CD4-positive, CD25-positive, alpha-beta regulatory T cell (primary cell): ENCODE measurements around the gene POLRMT. TPM values are rescaled to one million over a fixed set of nuclear protein-coding genes. Genes with fewer than 3 reads are reported as not detected.
"Not testable (repeated sequence)": the region's sequence is repeated elsewhere in the genome, so short reads cannot be mapped to it uniquely, and the experiment has no call there.

Source experiments
- ATAC-seq, 2 donors: fragments of 150-1000 bp; cut with Tn5 transposase; one replicate each; pipeline ENCODE4 v1.10.0; 2021; ENCODE audit warnings: low read depth in 2 of 2, moderate number of reproducible peaks in 2 of 2, moderate library complexity in 1 of 2
- DNase-seq, 3 donors: peaks; one replicate each; pipeline versions ENCODE4 v3.0.0 to v3.0.0-alpha.2; 2012 to 2022; ENCODE audit warnings: mixed read lengths in 1 of 3
- H3K27ac ChIP-seq: one replicate; pipeline ENCODE4 v1.7.0; 2013; ENCODE audit warnings: mild to moderate bottlenecking, low read length; ENCODE audit not compliant: insufficient read depth, poor library complexity, severe bottlenecking
- H3K27me3 ChIP-seq: one replicate; pipeline ENCODE4 v1.7.0; 2013; ENCODE audit warnings: low read length; ENCODE audit not compliant: control insufficient read depth, insufficient read depth
- H3K36me3 ChIP-seq: one replicate; pipeline ENCODE4 v1.7.0; 2013; ENCODE audit warnings: mild to moderate bottlenecking, low read length, moderate library complexity; ENCODE audit not compliant: control insufficient read depth, insufficient read depth
- H3K4me1 ChIP-seq: 2 replicates; pipeline ENCODE4 v1.7.0; 2013; ENCODE audit warnings: mild to moderate bottlenecking, low read length; ENCODE audit not compliant: insufficient read depth, control insufficient read depth, poor library complexity, severe bottlenecking
- H3K4me3 ChIP-seq: one replicate; pipeline ENCODE4 v1.7.0; 2013; ENCODE audit warnings: low read depth, mild to moderate bottlenecking, low read length, moderate library complexity
- H3K9me3 ChIP-seq, 2 experiments: 1 replicate in 1 of 2; 2 replicates in 1 of 2; pipeline ENCODE4 v1.7.0; 2013; ENCODE audit warnings: low read length in 2 of 2, mild to moderate bottlenecking in 1 of 2, moderate library complexity in 1 of 2; ENCODE audit not compliant: control insufficient read depth in 2 of 2
- H3K27ac Mint-ChIP-seq, 3 donors: one replicate each; pipeline ENCODE4 v1.8.0; 2020 to 2022; ENCODE audit warnings: mild to moderate bottlenecking in 3 of 3, mixed read lengths in 3 of 3, moderate library complexity in 2 of 3
- H3K27me3 Mint-ChIP-seq: one replicate; pipeline ENCODE4 v1.8.0; 2022; ENCODE audit warnings: mild to moderate bottlenecking, mixed read lengths
- H3K36me3 Mint-ChIP-seq: one replicate; pipeline ENCODE4 v1.8.0; 2020; ENCODE audit warnings: mixed read lengths
- H3K4me1 Mint-ChIP-seq, 4 donors: one replicate each; pipeline ENCODE4 v1.8.0; 2020 to 2022; ENCODE audit warnings: mixed read lengths in 4 of 4, mild to moderate bottlenecking in 1 of 4
- H3K4me3 Mint-ChIP-seq, 4 donors: one replicate each; pipeline ENCODE4 v1.8.0; 2020 to 2022; ENCODE audit warnings: mild to moderate bottlenecking in 4 of 4, mixed read lengths in 4 of 4, moderate library complexity in 3 of 4
- H3K9me3 Mint-ChIP-seq, 7 donors: one replicate each; pipeline ENCODE4 v1.8.0; 2020 to 2022; ENCODE audit warnings: mixed read lengths in 7 of 7, mild to moderate bottlenecking in 3 of 7, moderate library complexity in 2 of 7
- polyA plus RNA-seq, 4 donors: library from polyadenylated mRNA; unstranded; fragments of 300-500 nt; fragmentation: Illumina TruSeq; gene quantifications; one replicate each; pipeline ENCODE4 v1.2.3, GENCODE V29; 2021
- total RNA-seq: library from RNA; stranded (reverse); gene quantifications from one replicate; pipeline ENCODE4 v1.2.3, GENCODE V29; 2022

POLRMT gene
- total and polyA plus RNA-seq, 5 donors from 2014 or later = 25.4 to 62.9 (median 35.8) TPM

GRCh38 chr19:607301-608154, 25.8 kb downstream of the POLRMT start:
- no peaks in the 10 kb centered on the region for H3K36me3 ChIP-seq
- H3K9me3 ChIP-seq = no peaks in the 10 kb centered on the region
- Mint-ChIP-seq H3K27me3 (peaks cover 6% of the 10 kb centered on the region), H3K4me3 (peak overlapping the region in 1 of 4 donors; percentile 47), H3K36me3 (no peaks in the 10 kb centered on the region), H3K9me3 (peaks cover 0 to under 1% (median 0%) of the 10 kb centered on the region in 7 donors), H3K4me1 (peaks cover 0 to 14% (median 8%) of the 10 kb centered on the region in 4 donors), H3K27ac (peak overlapping the region in 1 of 3 donors; percentile 14)
- H3K27me3 ChIP-seq = no peaks in the 10 kb centered on the region
- DNase-seq = no peak
- no peak overlapping the region for H3K27ac ChIP-seq
- H3K4me1 ChIP-seq = peaks cover 32% of the 10 kb centered on the region
- ATAC-seq = no peak
- no peak overlapping the region for H3K4me3 ChIP-seq

- not testable (repeated sequence) for H3K4me1 Mint-ChIP-seq, ATAC-seq, H3K27ac ChIP-seq, H3K36me3 Mint-ChIP-seq, H3K27ac Mint-ChIP-seq, H3K9me3 Mint-ChIP-seq, H3K36me3 ChIP-seq, H3K9me3 ChIP-seq, H3K27me3 ChIP-seq, H3K27me3 Mint-ChIP-seq, H3K4me3 ChIP-seq
- peak in 2 of 3 donors; percentile 10 to 38 for DNase-seq
- peaks cover 16% of the 10 kb centered on the region for H3K4me1 ChIP-seq
- peak overlapping the region in 1 of 4 donors; percentile 76 for H3K4me3 Mint-ChIP-seq
Observed at GRCh38 chr19:605061-605971, 28.0 kb downstream of the POLRMT start.

GRCh38 chr19:604355-604754, 29.0 kb downstream of the POLRMT start:
- Mint-ChIP-seq H3K27me3 (no peaks in the 10 kb centered on the region), H3K9me3 (peaks cover 0 to 1% (median 0%) of the 10 kb centered on the region in 7 donors), H3K4me1 (no peaks in the 10 kb centered on the region), H3K36me3 (no peaks in the 10 kb centered on the region), H3K27ac (no peak overlapping the region), H3K4me3 (no peak overlapping the region)
- ATAC-seq = peak in 1 of 2 donors; percentile 41
- Histone ChIP-seq H3K27me3 (no peaks in the 10 kb centered on the region), H3K36me3 (no peaks in the 10 kb centered on the region), H3K9me3 (no peaks in the 10 kb centered on the region), H3K4me3 (no peak overlapping the region), H3K4me1 (peaks cover 6% of the 10 kb centered on the region), H3K27ac (no peak overlapping the region)
- DNase-seq = peak in 2 of 3 donors; percentile 22 to 29

- peak; percentile 31 to 42 for ATAC-seq
- H3K27me3 ChIP-seq, DNase-seq: not testable (repeated sequence)
Observed at GRCh38 chr19:603779-604178, 29.6 kb downstream of the POLRMT start.

GRCh38 chr19:603302-603639, 30.1 kb downstream of the POLRMT start:
- not testable (repeated sequence) for H3K36me3 Mint-ChIP-seq, H3K4me1 ChIP-seq, H3K4me3 ChIP-seq, DNase-seq, H3K27ac ChIP-seq, H3K36me3 ChIP-seq, H3K4me3 Mint-ChIP-seq, H3K27ac Mint-ChIP-seq, H3K9me3 ChIP-seq, H3K4me1 Mint-ChIP-seq, H3K27me3 ChIP-seq, H3K27me3 Mint-ChIP-seq, H3K9me3 Mint-ChIP-seq, ATAC-seq

More at GRCh38 chr19:603779-604178, 29.6 kb downstream of the POLRMT start:
- not testable (repeated sequence) for H3K4me1 ChIP-seq, H3K36me3 Mint-ChIP-seq, H3K36me3 ChIP-seq, H3K27ac ChIP-seq, H3K4me3 Mint-ChIP-seq, H3K4me3 ChIP-seq, H3K9me3 ChIP-seq, H3K27ac Mint-ChIP-seq, H3K4me1 Mint-ChIP-seq, H3K27me3 Mint-ChIP-seq, H3K9me3 Mint-ChIP-seq

GRCh38 chr19:602391-603301, 30.7 kb downstream of the POLRMT start:
- H3K9me3 Mint-ChIP-seq = peaks cover 0 to 1% (median 0%) of the 10 kb centered on the region in 7 donors
- no peaks in the 10 kb centered on the region for H3K27me3 Mint-ChIP-seq
- Histone ChIP-seq H3K27me3 (no peaks in the 10 kb centered on the region), H3K9me3 (no peaks in the 10 kb centered on the region), H3K4me3 (no peak overlapping the region), H3K36me3 (no peaks in the 10 kb centered on the region), H3K27ac (no peak overlapping the region), H3K4me1 (no peaks in the 10 kb centered on the region)
- no peak for ATAC-seq
- no peak for DNase-seq
- H3K4me1 Mint-ChIP-seq = no peaks in the 10 kb centered on the region
- H3K36me3 Mint-ChIP-seq = no peaks in the 10 kb centered on the region
- no peak overlapping the region for H3K4me3 Mint-ChIP-seq
- H3K27ac Mint-ChIP-seq = no peak overlapping the region

- no peak for ATAC-seq
- Histone ChIP-seq H3K36me3 (no peaks in the 10 kb centered on the region), H3K9me3 (no peaks in the 10 kb centered on the region), H3K4me1 (no peaks in the 10 kb centered on the region), H3K27me3 (no peaks in the 10 kb centered on the region), H3K4me3 (no peak overlapping the region), H3K27ac (no peak overlapping the region)
- no peaks in the 10 kb centered on the region for H3K4me1 Mint-ChIP-seq
- DNase-seq = no peak
- no peak overlapping the region for H3K27ac Mint-ChIP-seq
- H3K36me3 Mint-ChIP-seq = no peaks in the 10 kb centered on the region
- H3K27me3 Mint-ChIP-seq = no peaks in the 10 kb centered on the region
- no peak overlapping the region for H3K4me3 Mint-ChIP-seq
- H3K9me3 Mint-ChIP-seq = peaks cover 0 to 1% (median 0%) of the 10 kb centered on the region in 7 donors
Observed at GRCh38 chr19:601790-602189, 31.5 kb downstream of the POLRMT start.
